Naive thymus-derived CD8-positive, alpha-beta T cell (primary cell): Measurements from ENCODE around the gene RXRB. TPM values are rescaled to one million over a fixed set of nuclear protein-coding genes. Genes with fewer than 3 reads are reported as not detected.

ENCODE experiments used
- ATAC-seq, 2 donors: fragments of 150-1000 bp; cut with Tn5 transposase in 1 of 2; sonication (Bioruptor Pico), chemical (Tn5 transposase) in 1 of 2; 1 replicate in 1 of 2; 2 replicates in 1 of 2; pipeline ENCODE4 v1.10.0; 2021; ENCODE audit warnings: mild to moderate bottlenecking in 2 of 2, moderate library complexity in 2 of 2
- POLR2A ChIA-PET: fragments of 350-600 bp; sonication (Branson Sonifier 250); formaldehyde crosslinking; loops from one replicate; lab custom pipeline; 2021; ENCODE audit warnings: antibody characterized with exemption; lab: Charles Lee
- DNase-seq, 10 donors: peaks; one replicate each; pipeline versions ENCODE4 v3.0.0 to v3.0.0-alpha.2; 2020 to 2022
- H3K27ac Mint-ChIP-seq, 10 donors: one replicate each; pipeline ENCODE4 v1.8.0; 2020 to 2022; ENCODE audit warnings: mild to moderate bottlenecking in 10 of 10, mixed read lengths in 10 of 10, moderate library complexity in 4 of 10, inconsistent platforms in 1 of 10
- H3K27me3 Mint-ChIP-seq, 5 donors: one replicate each; pipeline ENCODE4 v1.8.0; 2021 to 2022; ENCODE audit warnings: mixed read lengths in 5 of 5
- H3K36me3 Mint-ChIP-seq, 3 donors: one replicate each; pipeline ENCODE4 v1.8.0; 2020 to 2022; ENCODE audit warnings: mixed read lengths in 3 of 3, mild to moderate bottlenecking in 2 of 3, inconsistent platforms in 1 of 3
- H3K4me1 Mint-ChIP-seq, 4 donors: one replicate each; pipeline ENCODE4 v1.8.0; 2021 to 2022; ENCODE audit warnings: mixed read lengths in 4 of 4
- H3K4me3 Mint-ChIP-seq, 10 donors: one replicate each; pipeline ENCODE4 v1.8.0; 2020 to 2022; ENCODE audit warnings: mild to moderate bottlenecking in 10 of 10, mixed read lengths in 10 of 10, moderate library complexity in 6 of 10, inconsistent platforms in 1 of 10
- H3K9me3 Mint-ChIP-seq, 9 donors: one replicate each; pipeline ENCODE4 v1.8.0; 2020 to 2022; ENCODE audit warnings: mixed read lengths in 9 of 9, mild to moderate bottlenecking in 3 of 9, inconsistent platforms in 1 of 9, moderate library complexity in 1 of 9
- polyA plus RNA-seq, 3 donors: library from polyadenylated mRNA; unstranded; fragments of 300-500 nt; fragmentation: Illumina TruSeq; gene quantifications; one replicate each; pipeline ENCODE4 v1.2.3, GENCODE V29; 2021
- total RNA-seq, 8 experiments: library from RNA in 2 of 8; stranded (reverse) in 2 of 8; gene quantifications; one replicate each; pipeline ENCODE4 v1.2.3 and lab custom pipeline; 2021 to 2026

Gene RXRB
- 100 to 1,000 TPM; 126 to 127 TPM for total RNA-seq
- polyA plus RNA-seq = 10 to 100 TPM in 1 of 3 donors, 1 to 10 TPM in 2; 6.6 to 10.9 (median 7.3) TPM
- total RNA-seq (lab: John Stamatoyannopoulos, UW) = 80.3 to 116 (median 88.3) reads per million in 6 experiments

DNA sequence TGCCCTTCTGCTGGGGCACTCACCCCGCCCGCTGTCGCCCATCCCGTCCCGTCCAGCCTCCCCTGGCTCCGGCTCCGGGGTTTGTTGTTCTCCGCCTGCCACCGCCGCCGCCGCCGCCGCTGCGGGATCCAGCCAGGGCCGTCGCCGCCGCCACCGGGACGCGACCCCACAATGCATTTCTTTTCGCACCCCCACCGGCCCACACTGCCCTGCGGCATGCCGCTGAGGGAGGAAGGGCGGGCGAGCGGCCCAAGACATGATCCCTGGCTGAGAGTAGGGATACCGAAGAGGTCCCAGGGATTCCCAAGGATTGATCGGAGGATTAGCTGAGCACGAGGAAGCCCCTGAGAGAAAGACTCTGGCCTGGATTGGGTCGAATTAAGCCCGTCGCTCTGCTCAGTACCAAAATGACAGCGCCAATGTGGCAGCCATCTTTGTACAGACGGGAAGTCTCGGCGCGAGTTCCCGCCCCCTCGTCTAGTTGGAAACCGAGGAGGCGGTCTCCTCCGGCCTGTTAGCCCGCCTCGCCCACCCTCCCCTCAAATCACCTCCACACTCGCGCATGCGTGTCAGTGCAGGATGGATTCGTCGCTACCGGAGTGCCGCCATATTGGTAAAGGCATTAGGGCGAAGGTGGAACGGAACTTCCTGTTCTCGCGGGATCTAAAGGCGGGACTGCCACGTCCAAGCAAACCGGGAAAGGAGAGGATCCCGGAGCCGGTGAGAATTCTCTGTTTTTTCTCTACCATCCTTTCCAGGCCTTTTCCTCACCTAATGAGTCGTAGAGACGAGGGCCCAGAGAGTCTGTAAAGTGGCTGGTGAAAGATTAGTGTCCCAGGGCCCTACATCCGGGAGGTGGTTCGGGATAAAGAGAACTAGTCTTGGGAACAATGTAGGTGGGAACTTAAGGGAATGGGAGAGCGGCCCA lies at the start of gene RXRB, which contains the start of gene SLC39A7:
Gene RXRB, minus strand, starts transcription at position 447 of the 928 bp plus-strand sequence. Its CDS starts 189 bp downstream, at position 258.
Gene SLC39A7, plus strand, starts transcription at position 649 of the 928 bp plus-strand sequence. CDS start 379 bp downstream, outside the sequence.
- peaks cover 6 to 47% (median 15%) of the 10 kb centered on the region in 3 donors for H3K36me3 Mint-ChIP-seq
- peak within 1 kb of the TSS; percentile 95 to 100 (median 99) for H3K27ac Mint-ChIP-seq
- H3K4me3 Mint-ChIP-seq = peak within 1 kb of the TSS; percentile 98 to 100 (median 99)
- H3K4me1 Mint-ChIP-seq = peaks cover 48 to 85% (median 77%) of the 10 kb centered on the region in 4 donors
- H3K27me3 Mint-ChIP-seq = no peaks in the 10 kb centered on the region
- no peaks in the 10 kb centered on the region for H3K9me3 Mint-ChIP-seq
- peak; percentile 76 to 80 for ATAC-seq
- POLR2A ChIA-PET = interaction anchor here (0.7 to 4.2 kb wide), 11 partner anchors 8 to 356 kb away, joined by 3 to 43 read pairs (median 5); partner anchors contain the start of genes B3GALT4, HLA-DMA, RING1 and RPS18
- peak; percentile 95 to 100 (median 99) for DNase-seq

DNA sequence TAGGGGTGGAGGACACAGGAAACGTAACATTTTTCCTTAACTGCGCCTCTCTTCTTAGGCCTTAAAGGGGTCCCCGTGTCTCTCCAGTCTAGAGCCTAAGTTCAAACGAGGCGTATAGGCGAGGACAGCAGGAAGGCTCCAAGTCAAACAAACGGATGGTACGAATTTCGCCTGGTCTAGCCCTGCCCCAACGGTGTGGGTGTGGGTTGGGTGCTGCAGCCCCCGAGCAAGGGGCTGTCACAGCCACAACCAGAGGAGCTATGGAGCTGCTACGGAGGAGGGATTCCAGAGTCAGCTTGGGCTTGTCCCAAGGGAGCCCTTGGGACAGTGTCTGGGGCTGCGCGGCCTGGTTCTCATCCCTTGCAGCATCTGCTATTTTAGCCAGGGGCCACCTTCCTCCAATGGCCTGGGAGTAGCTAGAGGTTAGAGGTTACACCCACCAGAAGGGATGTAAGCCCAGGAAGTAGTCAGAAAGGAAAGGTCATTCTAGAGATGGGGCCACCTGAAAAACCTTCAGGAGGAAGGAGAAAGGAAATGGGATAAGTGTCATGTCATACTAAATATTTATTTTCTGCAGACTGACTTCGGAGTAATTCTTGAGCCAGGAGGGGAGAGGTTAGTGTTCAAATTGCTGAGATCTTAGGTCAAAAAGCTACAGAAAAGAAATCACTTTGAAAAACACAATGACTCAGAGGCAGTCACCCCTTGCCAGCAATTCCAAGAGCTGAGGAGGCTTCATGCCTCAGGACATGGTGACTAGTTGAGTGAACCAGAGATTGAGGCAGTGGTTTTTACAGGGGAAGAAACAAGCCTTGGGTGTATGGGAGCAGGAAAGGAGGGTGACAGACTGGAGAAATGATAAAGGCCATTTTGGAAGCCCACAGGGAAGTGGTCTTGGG lies 49.5 kb upstream of the RXRB start:
- Mint-ChIP-seq H3K27me3 (no peaks in the 10 kb centered on the region), H3K27ac (peak overlapping the region; percentile 91 to 99 (median 98)), H3K4me1 (peaks cover 22 to 41% (median 38%) of the 10 kb centered on the region in 4 donors), H3K4me3 (peak overlapping the region; percentile 83 to 94 (median 90)), H3K36me3 (peaks cover 0 to 31% (median 0%) of the 10 kb centered on the region in 3 donors), H3K9me3 (no peaks in the 10 kb centered on the region)
- peak in 2 of 10 donors; percentile 4 to 64 for DNase-seq
- POLR2A ChIA-PET = interaction anchor here (0.6 to 5.4 kb wide), 26 partner anchors 9 to 411 kb away, joined by 3 to 84 read pairs (median 8); partner anchors contain the start of genes B3GALT4, COL11A2, HLA-DPA1 and HSD17B8
- no peak for ATAC-seq

DNA sequence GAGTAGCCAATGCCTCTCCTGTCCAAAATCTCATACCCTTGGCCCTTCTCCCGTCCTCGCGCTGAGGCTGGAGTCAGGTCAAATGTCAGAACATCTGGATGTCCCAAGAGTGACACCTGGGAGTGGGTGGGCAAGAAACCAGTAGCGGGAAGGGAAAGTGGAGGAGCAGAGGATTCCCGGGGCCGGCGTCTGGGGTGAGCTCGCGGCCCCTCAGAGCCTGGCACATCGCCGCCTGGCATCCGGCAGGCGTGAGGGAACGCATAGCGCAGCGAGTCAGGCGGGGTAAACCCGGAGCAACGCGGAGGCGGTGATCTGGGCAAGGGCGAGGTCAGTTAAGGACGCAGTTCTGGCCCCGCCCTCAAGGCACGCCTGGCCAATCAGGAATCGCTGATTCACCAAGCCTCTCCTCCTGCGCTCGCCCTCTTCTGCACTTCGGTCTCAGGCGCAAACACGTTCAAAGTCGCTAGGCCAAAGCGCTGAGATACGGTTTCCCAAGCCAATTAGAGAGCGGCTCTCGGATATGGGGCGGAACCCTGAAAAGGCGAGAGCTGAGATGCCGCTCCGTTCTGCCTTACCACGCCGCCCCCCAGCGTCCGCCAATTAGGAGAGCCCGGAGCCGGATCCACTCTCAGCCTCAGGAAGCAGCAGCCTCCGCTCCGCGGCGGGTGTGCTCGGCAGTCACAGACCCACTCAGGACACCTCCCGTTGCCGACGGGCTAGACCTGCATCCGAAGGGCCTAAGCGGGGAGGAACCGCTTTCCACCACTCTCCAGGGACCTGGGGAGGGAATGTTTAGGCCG lies 48.7 kb upstream of the RXRB start:
- POLR2A ChIA-PET = interaction anchor here (0.5 to 5.4 kb wide), 41 partner anchors 10 to 410 kb away, joined by 3 to 84 read pairs (median 6); partner anchors contain the start of genes B3GALT4, BRD2, COL11A2 and HLA-DPA1
- Mint-ChIP-seq H3K4me3 (peak overlapping the region; percentile 83 to 94 (median 90)), H3K36me3 (peaks cover 0 to 29% (median 0%) of the 10 kb centered on the region in 3 donors), H3K27ac (peak overlapping the region; percentile 91 to 99 (median 98)), H3K27me3 (no peaks in the 10 kb centered on the region), H3K4me1 (peaks cover 22 to 41% (median 38%) of the 10 kb centered on the region in 4 donors), H3K9me3 (no peaks in the 10 kb centered on the region)
- DNase-seq = peak; percentile 87 to 98 (median 95)
- ATAC-seq = peak; percentile 86 to 89

DNA sequence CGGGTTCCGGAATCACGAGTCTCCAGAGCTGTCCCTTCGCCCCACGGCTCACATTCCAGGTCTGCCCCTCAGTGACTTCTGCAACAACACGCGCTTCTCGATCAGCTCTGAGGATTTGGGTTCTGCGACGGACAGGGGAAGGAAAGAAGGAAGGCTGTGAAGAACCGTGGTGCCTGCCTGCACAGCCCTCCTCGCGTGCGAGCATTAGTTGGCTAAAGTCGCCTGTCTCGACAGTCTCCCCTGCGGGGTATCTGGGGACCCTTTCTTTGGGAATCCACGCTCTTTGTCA lies 48.1 kb upstream of the RXRB start:
- Mint-ChIP-seq H3K4me3 (peak overlapping the region; percentile 83 to 94 (median 90)), H3K9me3 (no peaks in the 10 kb centered on the region), H3K27ac (peak overlapping the region; percentile 86 to 99 (median 98)), H3K27me3 (no peaks in the 10 kb centered on the region), H3K36me3 (peaks cover 0 to 27% (median 0%) of the 10 kb centered on the region in 3 donors), H3K4me1 (peaks cover 22 to 41% (median 38%) of the 10 kb centered on the region in 4 donors)
- DNase-seq = peak in 3 of 10 donors; percentile 26 to 72 (median 55)
- peak; percentile 30 to 43 for ATAC-seq
- POLR2A ChIA-PET = interaction anchor here (0.5 to 5.4 kb wide), 37 partner anchors 10 to 410 kb away, joined by 3 to 84 read pairs (median 7); partner anchors contain the start of genes B3GALT4, BRD2, HLA-DPA1 and HSD17B8

DNA sequence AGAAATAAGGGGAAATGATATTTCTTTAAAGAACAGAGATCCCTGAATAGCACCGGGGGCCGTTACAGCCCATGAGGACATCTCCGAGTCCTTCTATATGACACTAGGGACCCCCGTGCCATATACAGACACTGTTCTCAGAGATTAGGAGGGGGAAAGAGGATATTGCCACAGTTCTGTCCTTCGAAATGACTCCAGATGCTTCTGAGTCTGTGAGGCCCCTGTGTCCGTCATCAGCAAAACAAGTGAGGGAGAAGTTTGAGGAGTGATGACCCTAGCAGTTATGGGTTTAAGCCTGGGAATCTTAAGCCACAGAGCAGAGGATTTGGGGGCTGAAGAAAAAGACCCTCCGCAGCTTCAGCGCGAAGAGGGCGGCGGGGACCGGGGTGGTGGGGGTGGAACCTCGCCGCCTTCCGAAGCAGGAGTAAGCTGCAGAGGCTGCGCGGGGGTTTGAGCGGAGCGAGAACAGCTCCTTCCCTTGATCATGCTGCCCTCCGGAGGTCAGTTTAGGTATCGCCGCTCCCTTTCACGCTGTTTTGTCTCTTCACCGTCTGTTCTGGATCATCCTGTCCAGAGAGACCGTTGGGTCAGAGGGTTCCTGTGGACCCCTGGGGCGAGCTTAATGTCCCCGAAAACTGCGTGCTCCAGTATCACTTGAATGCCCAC lies 47.6 kb upstream of the RXRB start:
- DNase-seq (peak; percentile 83 to 95 (median 90)), ATAC-seq (peak; percentile 36 to 40)
- H3K9me3 Mint-ChIP-seq = no peaks in the 10 kb centered on the region
- H3K4me3 Mint-ChIP-seq = peak overlapping the region; percentile 83 to 94 (median 90)
- peaks cover 22 to 41% (median 38%) of the 10 kb centered on the region in 4 donors for H3K4me1 Mint-ChIP-seq
- peak overlapping the region; percentile 86 to 99 (median 98) for H3K27ac Mint-ChIP-seq
- no peaks in the 10 kb centered on the region for H3K27me3 Mint-ChIP-seq
- peaks cover 0 to 26% (median 0%) of the 10 kb centered on the region in 3 donors for H3K36me3 Mint-ChIP-seq
- POLR2A ChIA-PET = interaction anchor here (0.5 to 5.4 kb wide), 33 partner anchors 9 to 373 kb away, joined by 3 to 84 read pairs (median 7); partner anchors contain the start of genes B3GALT4, BRD2, HSD17B8 and ITPR3

DNA sequence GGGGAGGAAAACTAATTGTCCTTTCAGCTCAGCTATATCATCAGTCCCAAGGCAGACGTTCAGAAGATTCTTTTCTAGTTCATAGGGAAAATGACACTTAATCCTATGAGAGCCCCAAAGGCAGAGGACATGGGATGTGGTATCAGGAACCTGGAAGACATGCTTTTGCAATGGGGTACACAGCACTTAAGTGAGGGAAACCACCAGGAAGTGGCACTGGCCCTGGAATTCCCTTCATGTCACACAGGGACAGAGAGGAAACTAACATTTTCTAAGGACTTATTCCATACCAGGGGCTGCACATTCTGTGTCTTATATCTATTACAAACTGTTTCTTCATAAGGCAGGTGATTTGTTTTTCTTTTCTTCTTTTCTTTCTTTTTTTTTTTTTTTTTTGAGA lies 43.0 kb upstream of the RXRB start:
- DNase-seq = no peak
- H3K4me3 Mint-ChIP-seq = no peak overlapping the region
- POLR2A ChIA-PET = no interaction called here
- no peak for ATAC-seq
- no peaks in the 10 kb centered on the region for H3K9me3 Mint-ChIP-seq
- H3K36me3 Mint-ChIP-seq = no peaks in the 10 kb centered on the region
- peaks cover 11 to 19% (median 16%) of the 10 kb centered on the region in 4 donors for H3K4me1 Mint-ChIP-seq
- peaks cover 0 to 11% (median 0%) of the 10 kb centered on the region in 5 donors for H3K27me3 Mint-ChIP-seq
- peak overlapping the region in 1 of 10 donors; percentile 45 for H3K27ac Mint-ChIP-seq

DNA sequence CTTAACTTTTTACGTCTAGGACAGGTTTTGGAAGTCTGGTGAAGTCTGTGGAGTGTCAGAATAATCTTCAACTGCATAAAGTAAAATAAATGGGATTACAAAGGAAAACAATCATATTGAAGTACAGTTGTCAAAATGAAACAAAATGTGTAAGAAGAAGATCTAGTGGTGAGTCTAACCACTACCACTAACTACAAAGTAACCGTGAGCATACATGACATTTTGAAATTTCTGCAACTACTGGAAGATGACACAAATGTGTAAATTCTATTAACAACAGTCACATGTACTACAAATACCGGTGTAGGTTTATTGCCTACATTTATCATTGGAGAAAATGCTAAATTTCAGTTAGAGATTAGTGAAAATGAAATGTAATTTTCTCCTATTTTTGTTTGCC lies 41.5 kb upstream of the RXRB start:
- H3K4me3 Mint-ChIP-seq = peak overlapping the region in 9 of 10 donors; percentile 7 to 74 (median 44)
- H3K27me3 Mint-ChIP-seq = peaks cover 0 to 11% (median 0%) of the 10 kb centered on the region in 5 donors
- peak overlapping the region in 8 of 10 donors; percentile 46 to 87 (median 69) for H3K27ac Mint-ChIP-seq
- H3K9me3 Mint-ChIP-seq = no peaks in the 10 kb centered on the region
- ATAC-seq (peak; percentile 72 to 76), DNase-seq (peak in 2 of 10 donors; percentile 23 to 31)
- POLR2A ChIA-PET = interaction anchor here (0.7 to 1.1 kb wide), 2 partner anchors 44 to 125 kb away, joined by 3 read pairs; no protein-coding TSS in a partner anchor
- no peaks in the 10 kb centered on the region for H3K36me3 Mint-ChIP-seq
- H3K4me1 Mint-ChIP-seq = peaks cover 7 to 13% (median 10%) of the 10 kb centered on the region in 4 donors

DNA sequence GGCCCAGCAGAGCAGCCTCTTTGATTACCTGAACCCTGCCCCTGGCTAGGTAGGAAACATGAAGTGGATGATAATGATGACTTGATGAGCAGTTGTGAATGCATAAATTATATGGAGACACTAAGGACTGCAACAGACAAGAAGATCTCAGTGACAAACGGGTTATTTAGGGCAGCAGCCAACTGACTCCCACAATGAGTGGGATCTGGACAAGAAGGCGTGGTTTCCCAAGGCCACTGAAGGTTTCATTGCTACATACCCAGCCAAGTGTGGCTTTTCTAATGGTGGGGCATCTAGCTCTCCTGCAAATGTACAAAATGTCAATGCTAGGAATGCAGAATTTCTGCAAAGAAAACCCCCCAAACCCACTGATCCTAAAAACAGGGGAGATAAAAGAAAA lies 37.3 kb upstream of the RXRB start:
- POLR2A ChIA-PET = no interaction called here
- no peaks in the 10 kb centered on the region for H3K9me3 Mint-ChIP-seq
- peaks cover 7 to 13% (median 10%) of the 10 kb centered on the region in 4 donors for H3K4me1 Mint-ChIP-seq
- H3K36me3 Mint-ChIP-seq = no peaks in the 10 kb centered on the region
- DNase-seq = no peak
- peaks cover 2 to 26% (median 11%) of the 10 kb centered on the region in 5 donors for H3K27me3 Mint-ChIP-seq
- no peak overlapping the region for H3K4me3 Mint-ChIP-seq
- H3K27ac Mint-ChIP-seq = no peak overlapping the region
- ATAC-seq = no peak

DNA sequence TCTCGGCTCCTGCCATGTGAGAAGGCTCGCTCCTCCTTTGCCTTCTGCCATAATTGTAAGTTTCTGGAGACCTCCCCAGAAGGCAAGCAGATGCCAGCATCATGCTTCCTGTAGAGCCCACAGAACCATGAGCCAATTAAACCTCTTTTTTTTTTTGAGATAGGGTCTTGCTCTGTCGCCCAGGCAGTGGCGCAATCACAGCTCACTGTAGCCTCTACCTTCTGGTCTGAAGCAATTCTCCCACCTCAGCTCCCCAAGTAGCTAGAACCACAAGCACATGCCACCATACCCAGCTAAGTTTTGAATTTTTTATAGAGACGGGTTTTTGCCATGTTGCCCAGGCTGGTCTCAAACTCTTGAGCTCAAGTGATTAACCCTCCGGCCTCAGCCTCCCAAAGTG lies 36.4 kb upstream of the RXRB start:
- H3K9me3 Mint-ChIP-seq = no peaks in the 10 kb centered on the region
- peaks cover 1 to 6% (median 4%) of the 10 kb centered on the region in 4 donors for H3K4me1 Mint-ChIP-seq
- H3K4me3 Mint-ChIP-seq = no peak overlapping the region
- no peak for DNase-seq
- POLR2A ChIA-PET = interaction anchor here (2.1 kb wide), 1 partner anchor 12 kb away, joined by 7 read pairs; no protein-coding TSS in a partner anchor
- no peaks in the 10 kb centered on the region for H3K36me3 Mint-ChIP-seq
- H3K27ac Mint-ChIP-seq = no peak overlapping the region
- no peak for ATAC-seq
- H3K27me3 Mint-ChIP-seq = peaks cover 3 to 29% (median 11%) of the 10 kb centered on the region in 5 donors

DNA sequence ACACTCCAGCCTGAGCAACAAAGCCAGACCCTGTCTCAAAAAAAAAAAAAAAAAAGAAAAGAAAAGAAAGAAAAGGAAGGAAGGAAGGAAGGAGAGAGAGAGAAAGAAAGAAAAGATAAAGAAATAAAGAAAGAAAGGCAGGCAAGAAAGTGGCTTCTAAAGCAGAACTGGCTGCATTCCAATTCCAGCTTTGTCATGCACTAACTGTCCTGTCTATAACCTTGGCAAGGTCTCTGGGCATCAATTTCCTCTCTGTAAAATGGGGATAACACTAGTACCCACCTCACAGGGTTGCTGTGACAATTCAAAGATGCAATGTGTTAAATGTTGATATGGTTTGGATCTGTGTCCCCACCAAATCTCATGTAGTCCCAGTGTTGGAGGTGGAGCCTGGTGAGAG lies 35.9 kb upstream of the RXRB start:
- no peaks in the 10 kb centered on the region for H3K9me3 Mint-ChIP-seq
- no peak overlapping the region for H3K27ac Mint-ChIP-seq
- H3K4me1 Mint-ChIP-seq = peaks cover 0 to 2% (median 1%) of the 10 kb centered on the region in 4 donors
- no peaks in the 10 kb centered on the region for H3K36me3 Mint-ChIP-seq
- POLR2A ChIA-PET = interaction anchor here (0.6 to 2.1 kb wide), 4 partner anchors 12 to 72 kb away, joined by 3 to 7 read pairs (median 4); partner anchors contain the start of gene RING1
- peaks cover 3 to 30% (median 11%) of the 10 kb centered on the region in 5 donors for H3K27me3 Mint-ChIP-seq
- DNase-seq = no peak
- no peak for ATAC-seq
- H3K4me3 Mint-ChIP-seq = no peak overlapping the region
